CD4-positive, alpha-beta T cell treated with Interleukin-10 for 1 hour (primary cell): ENCODE data around the gene PYGM.

Experiments
- DNase-seq: peaks from one replicate; pipeline ENCODE4 v3.0.0-alpha.2; 2020

Gene PYGM

DNA sequence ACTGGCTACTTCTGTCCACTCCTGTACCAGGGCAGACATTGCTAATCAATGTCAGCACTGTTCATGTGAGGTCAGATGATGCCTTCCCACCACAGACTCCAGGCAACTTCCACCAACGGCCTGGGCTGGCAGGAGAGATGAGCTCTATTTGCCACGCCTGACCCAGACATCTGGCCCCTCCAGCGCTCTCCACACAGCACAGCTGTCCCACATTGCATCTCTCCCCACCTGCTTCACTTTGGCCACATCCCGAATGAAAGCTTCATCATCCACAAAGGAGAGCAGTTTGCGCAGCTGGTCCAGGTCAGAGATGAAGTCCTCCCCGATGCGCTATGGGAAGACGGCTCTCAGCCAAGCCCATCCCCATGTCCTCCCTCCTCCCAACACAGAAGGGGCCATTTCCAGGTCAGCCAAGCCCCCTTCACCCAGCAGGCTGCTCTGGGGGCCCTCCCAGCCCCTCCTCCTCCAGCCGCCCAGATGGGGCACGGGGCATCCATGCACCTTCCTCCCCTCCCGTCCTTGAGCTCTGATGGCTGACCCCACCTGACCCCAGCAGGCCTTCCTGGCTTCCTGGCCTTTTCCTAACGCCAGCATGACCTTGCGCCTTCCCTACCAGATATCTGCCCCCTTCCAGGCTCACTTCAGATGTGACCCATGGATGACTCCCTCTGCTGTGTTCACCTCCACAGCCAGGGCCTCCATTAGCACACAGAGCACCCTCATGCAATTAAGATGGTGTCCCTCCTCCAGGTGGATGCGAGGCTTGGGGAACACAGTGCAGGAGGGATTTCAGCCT, 7.4 kb downstream of the PYGM start:
- DNase-seq: no peak

DNA sequence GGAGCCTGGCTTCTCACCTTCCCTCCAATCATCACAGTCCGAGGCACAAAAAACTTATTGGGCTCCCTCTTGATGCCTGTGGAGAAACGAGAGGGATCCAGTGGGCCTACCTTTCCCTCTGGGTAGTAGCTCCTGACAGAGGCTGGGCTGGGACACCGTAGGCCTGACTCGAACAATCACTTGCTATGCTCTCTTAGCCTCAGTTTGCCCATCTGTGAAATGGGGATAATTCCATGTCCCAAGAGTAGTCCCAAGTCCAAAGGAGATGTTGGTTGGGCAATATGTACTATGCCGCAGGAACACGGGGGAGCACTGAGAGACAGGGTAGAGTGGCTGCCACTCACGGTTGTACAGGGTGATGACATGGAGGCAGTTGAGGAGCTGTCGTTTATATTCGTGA, 8.2 kb downstream of the PYGM start:
- no peak for DNase-seq

DNA sequence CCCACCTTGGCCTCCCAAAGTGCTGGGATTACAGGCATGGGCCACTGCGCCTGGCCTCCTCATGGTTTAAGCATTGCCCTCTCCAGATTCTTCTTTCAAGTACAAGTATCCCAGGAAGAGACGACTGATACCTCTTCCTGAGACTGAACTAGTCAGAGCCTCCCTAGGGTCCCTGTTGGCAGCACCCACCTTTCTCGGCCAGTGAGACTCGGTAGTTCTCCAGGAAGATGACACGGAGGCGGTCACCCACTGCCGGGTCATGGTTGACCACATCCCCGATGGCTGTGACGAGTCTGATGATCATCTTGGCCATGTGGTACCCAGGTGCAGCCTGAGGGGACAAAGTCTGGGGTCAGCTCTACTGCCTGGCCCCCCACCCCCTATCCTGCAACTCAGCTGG, 8.6 kb downstream of the PYGM start:
- no peak for DNase-seq

DNA sequence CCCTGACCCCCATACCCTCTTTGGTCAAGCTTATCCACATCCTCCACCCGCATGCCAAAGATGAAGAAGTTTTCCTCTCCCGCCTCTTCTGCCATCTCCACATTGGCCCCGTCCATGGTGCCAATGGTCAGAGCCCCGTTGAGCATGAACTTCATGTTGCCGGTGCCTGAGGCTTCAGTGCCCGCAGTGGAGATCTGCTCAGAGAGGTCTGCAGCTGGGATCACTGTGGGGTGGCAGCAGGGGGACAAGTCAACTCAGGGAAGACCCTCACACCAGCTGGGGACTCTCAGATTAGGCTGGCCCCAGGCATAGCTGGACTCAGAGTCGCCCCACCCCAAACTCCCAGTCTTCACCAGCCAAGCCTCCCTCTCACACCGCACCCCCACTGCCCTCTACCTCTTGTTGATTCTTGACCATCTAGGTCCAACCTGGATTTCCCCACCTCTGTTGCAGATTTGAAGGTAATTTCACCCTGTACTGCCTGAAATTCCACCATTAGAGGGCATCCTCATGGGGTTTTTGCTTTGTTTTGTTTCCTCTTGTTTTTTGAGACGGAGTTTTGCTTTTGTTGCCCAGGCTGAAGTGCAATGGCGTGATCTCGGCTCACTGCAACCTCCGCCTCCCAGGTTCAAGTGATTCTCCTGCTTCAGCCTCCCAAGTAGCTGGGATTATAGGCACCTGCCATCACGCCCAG, 9.3 kb downstream of the PYGM start:
- no peak for DNase-seq

DNA sequence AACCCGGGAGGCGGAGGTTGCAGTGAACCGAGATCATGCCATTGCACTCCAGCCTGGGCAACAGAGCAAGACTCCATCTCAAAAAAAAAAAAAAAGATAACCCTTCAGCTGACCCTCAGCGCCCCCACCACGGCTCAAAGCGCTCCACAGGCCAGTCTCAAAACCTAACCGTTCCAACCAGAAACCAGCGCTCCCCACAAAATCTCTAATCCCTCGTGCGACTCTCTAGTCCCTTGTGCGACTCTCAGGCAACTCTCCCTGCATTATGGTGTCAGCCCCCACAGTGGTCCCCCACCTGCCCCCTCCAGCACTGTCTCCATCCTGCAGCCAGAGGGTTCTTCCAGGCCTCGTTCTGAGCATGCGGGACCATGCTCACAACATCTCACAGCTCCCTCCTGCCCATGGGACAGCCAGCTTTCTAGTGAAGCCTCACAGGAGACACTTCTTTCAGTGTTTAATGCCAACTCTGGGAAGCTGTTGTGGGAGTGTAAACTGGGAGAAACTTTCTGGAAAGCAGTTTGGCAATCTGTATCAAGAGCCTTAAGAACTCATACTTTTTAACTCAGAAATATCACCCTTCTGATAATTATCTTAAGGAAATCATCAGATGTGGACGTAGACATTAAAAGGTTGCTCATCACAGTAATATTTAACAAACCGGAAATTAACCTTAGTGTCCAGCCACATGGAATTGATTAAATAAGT, 11.7 kb downstream of the PYGM start:
- DNase-seq: no peak

DNA sequence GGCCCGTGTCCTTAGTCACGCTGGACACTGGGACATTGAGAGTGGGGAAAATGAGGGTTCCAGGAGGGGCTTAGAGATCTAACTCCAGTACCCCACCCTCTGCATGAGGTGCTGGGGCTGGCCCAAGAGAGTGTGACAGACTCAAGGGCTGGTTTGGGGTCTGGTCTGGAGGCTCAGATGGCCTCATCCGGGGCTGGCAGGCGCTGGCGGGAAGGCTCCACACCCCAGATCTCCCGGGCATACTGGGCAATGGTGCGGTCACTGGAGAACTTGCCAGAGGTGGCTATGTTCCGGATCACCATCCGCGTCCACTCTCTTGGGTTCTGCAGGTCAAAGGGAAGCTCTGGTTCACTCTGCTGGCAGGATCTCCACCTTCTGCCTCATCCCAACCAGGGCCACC, 13.3 kb downstream of the PYGM start:
- no peak for DNase-seq

DNA sequence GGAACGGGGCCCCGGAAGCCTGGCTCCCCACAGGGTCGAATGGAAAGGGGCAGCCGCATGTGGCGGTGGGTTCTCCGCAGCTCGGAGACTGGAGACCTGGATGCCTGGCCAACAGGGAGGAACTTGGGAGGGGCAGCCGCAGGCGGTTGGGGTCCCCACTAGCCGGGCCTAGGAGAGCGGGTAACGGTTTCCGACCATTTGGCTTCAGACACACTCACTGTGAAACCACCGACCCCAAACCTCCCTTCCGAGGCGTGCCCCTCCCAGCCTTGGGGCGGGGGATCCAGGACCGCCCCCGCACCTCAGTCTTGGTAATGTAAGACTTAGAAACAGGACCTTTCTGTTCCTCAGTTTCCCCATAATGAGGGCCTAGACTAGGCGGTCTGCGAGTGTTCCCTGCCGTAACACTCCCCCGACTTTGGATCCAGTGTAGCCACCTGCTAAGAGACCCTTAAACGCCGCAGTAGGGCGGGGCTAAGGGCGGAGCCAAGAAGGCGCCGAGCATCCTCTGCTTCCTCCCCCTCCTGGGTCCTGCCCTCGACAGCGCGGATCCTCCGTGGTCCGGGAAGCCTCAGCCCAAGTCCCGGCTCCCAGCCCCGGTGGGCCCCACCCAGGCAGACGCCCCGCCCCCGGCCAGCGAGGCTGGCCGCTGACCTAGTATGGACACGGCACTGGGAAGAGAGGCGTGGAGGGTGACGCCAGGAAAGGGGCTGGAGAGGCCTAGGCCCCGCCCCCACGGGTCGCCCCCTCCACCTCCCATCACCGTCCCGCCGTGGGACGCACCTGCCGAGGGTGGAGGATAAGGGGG, 14.0 kb downstream of the PYGM start:
- DNase-seq: peak; percentile 86

DNA sequence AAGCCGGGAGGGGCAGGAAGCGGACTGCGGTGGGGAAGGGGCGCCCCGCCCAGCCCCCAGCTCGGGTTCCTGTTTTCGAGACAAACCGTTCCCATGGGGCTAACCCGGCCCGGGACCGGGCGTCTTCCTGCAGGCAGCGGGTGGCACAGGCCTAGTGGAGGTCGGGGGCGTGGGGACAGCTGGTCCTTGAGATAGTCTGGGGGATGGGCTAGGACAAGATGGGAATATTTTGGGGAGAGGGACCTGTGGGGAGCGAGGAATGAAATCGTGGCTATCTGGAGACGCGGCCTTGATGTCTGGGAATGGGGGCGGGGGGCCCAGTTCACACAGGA, 14.6 kb downstream of the PYGM start:
- peak; percentile 90 for DNase-seq

DNA sequence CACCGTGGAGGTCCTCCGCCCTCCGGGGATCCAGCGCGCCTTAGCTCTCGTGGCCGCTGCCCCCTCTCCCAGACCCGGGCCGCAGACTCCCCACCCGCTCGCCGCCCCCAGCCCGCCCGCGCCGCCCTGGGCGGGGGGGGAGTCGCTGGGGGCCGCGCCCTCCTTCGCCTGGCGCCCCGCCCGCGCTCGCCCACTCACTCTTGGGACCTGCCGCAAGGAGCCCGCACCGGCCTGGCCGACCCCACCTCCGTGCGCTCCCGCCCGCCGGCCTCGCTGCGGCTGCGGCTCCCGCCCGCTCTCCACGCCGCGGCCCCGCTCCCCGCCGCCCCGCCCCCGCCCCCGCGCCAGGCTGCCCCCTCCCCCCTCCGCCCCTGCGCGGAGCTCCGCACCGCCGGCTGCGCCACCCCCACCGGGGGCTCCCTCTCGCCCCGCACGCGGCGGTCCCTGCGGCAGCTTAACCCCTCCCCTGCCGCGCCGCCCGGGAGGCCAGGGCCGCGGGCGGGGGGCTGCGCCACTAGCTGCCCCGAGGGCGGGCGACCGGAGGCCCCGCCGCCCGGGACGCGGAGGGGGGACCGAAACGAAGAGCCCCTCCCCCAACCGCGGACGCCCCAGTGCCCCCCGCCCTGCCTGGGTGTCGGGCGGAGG, 15.1 kb downstream of the PYGM start:
- peak; percentile 57 for DNase-seq

DNA sequence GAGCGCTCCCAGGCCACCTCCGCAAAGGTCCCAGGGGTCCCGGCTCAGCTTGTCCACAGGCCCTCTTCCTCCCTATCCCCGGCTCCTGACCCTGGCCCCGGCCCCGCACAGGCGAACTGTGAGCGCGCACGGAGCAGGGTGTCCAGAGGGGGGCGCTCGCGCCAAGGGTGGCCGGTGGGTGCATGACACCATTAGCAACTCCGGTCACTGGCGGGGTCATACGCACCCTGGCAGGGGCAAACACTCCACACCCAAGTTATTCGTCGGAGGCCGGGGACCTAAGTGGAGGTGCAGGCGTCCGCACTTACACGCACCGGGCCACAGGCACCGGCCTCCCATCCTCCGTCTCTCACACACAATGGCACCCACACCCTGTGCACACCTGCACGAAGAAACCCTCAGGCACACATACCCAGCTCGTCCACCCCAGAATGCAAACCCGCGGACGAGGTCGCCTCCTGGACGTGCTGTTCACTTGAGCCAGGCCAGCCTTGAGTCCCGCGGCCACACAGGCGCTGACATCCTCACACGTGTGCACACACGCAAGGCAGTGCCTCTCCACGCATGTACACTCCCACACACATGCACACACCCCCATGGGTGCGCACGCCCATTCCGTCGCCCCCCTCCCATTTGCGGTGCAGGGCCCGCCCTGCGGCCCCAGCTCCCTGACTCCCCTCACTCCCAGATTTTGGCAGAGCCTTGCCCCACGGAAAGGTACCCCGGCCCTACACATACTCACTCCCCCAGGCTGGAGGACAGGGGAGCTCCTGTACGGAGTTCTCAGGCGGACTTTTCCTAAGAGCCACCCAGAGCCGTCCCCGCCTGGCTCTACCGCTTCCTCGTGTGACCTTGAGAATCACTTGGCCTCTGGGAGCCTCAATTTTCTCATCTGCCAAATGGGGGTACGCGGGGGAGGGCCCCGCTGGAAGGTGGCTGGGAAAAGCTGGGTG, 15.9 kb downstream of the PYGM start, which contains the start of gene RASGRP2:
Gene RASGRP2 (minus strand): TSS at position 552 of the 953 bp plus-strand sequence. CDS start 1,276 bp downstream, outside the sequence.
- DNase-seq: peak; percentile 89

DNA sequence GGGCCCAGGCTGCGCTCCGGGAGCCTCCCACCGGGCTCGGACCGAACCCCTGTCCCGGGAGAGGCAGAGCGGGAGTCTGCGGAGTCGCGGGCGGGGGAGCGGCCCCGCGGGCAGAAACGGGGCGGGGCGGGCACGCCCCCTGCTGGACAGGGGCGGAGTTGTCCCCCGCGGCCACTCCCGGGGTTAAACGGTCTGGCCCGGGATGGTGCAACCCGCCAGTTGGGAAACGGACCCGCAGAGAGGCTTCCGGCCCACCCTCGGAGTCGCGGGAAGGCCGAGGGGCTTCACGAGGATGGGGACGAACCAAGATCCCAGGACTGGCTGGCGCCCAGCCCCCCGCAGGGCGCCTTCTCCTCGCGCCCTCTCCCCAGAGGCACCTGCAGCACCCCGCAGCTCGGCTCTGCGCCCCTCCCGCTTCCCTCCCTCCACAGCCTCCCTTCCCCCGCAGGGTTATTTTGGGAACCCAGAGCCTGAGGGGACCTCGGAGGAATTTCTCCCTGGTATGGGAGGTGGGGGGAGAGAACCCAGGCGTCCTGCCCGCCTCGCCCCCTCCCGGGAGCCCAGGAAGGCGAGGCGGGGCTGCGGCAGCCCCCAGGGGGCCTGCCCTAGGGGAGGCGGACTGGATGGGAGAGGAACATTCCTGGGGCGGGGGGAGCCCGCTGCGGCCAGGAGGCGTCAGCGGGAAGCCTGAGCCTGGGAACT, 16.7 kb downstream of the PYGM start:
- DNase-seq: peak; percentile 78

DNA sequence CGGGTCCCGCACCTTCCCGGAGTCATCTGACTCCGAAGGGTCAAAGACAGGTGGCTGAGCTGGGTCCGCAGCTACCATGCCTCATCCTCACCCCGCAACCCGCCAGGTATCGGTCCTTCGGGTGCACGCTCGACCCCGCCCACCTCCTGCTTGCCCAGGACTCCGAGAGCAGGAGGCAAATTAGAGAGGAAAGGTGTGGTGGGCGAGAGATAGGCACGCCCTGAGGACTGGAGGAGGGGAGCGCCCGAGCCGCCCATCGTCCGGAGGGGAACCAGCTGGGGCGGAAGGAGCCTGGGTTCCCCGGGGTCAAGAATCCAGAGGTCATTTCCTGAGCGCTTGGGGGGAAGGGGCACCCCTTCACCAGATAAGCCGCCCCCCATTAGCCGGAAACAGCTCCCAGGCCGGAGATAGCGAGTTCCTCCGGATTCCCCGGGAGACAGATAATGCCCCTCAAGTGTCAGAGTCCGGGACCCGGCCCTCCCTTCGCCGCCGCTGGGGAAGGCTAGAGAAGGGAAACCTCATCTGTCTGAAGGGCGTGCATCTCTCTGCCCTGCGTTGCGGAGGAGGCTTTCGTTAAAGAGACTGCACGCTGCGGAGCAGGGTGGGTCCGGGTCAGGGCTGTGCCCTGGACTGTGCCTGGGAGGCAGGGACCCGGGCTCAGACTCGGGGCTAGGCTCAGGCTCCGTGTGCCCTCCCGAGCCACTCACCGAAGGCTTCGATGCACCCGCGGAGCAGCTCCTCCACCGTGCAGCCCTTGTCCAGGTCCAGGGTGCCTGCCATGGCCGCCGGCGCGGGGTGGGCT, 17.5 kb downstream of the PYGM start:
- DNase-seq: no peak

DNA sequence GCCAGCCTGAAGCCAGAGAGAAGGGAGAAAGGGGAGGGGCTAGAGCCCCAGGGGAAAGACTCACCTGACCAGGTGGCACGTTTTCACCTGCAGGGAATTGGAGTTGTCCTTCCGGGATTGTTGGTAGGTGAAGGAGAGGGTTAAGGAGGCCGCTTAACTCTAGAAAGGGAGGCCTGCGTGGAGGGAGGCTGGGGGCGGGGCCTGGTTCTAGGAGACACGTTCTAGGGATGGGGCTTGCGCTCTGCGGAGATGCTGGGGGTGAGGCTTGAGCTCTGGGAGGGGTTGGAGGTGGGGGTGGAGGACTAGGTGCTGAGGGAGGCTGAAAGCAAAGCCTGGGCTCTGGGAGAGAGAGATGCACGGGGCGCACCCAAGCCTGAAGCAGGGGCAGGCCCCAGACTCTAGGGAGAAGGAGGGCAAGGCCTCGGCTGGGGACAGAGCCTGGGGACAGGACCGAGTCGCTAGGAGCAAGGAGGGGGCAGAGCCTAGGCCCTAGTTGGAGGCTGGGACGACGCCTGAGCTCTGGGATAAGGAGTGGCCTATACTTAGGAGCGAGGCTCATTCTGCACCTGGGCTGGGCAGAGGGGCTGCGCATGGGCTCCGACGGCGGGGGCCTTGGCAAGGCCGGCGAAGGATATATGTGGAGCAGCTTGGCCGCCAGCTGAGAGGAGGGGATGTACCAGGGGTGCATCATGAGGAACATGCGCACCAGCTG, 18.2 kb downstream of the PYGM start:
- no peak for DNase-seq

DNA sequence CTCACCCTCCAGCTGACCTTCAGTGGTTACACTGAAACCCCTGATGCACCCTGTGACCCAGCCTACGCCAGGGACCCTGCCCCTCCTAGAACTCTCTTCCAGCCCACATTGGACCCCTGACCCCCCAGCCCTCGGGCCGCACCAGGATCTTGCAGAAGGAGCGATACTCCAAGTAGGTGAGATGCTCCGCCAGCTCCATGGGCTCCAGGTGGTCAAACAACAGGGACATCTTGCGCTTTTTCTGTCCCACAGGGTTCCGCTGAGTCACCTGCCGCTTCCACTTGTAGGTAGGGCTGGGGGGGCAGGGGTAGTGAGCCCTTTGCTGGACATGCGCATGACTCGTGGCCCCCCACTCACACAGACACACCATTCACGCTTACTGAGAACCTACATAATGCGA, 19.9 kb downstream of the PYGM start:
- DNase-seq: no peak

DNA sequence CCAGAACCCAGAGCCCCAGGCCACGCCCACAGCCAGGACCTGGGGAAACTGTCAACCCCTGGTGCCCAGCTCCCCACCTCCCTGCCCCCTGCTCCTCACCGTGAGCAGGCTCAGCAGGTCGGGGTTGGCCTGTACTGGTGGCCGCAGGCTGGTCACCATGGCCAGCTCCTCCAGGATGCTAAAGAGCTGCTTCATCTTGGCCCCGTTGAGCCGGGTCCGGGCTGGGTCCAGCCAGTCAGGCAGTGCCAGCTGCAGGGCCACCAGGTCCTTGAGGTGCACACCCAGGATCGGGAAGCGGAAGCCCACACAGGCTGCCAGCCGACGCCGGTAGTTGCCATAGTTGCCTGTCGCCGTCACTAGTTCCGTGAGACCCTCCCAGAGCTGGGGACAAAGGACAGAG, 23.1 kb downstream of the PYGM start:
- no peak for DNase-seq

DNA sequence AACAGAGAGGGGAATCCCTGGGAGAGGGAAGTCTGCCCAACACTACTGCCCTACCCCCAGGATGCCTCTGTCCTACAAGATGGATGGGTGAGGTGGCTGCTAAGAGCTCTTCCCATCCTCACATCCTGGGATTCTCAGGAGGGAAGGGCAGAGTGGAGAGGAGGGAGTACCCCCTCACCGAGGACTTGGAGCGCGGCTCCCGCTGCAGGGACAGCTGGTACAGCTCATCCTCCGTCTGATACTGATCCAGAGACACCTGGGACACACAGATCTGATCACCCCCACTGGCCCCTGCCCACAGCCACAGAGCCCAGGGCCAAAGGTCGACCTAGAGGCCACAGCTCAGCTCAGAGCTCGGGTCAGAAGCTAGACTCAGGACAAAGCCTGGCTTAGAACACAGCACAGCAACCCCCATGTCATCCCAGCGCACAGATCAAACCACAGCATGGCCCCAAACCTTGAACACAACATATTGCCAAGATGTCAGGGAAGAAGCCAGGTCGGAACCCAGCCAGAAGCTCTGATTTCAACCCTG, 24.0 kb downstream of the PYGM start:
- DNase-seq: no peak

DNA sequence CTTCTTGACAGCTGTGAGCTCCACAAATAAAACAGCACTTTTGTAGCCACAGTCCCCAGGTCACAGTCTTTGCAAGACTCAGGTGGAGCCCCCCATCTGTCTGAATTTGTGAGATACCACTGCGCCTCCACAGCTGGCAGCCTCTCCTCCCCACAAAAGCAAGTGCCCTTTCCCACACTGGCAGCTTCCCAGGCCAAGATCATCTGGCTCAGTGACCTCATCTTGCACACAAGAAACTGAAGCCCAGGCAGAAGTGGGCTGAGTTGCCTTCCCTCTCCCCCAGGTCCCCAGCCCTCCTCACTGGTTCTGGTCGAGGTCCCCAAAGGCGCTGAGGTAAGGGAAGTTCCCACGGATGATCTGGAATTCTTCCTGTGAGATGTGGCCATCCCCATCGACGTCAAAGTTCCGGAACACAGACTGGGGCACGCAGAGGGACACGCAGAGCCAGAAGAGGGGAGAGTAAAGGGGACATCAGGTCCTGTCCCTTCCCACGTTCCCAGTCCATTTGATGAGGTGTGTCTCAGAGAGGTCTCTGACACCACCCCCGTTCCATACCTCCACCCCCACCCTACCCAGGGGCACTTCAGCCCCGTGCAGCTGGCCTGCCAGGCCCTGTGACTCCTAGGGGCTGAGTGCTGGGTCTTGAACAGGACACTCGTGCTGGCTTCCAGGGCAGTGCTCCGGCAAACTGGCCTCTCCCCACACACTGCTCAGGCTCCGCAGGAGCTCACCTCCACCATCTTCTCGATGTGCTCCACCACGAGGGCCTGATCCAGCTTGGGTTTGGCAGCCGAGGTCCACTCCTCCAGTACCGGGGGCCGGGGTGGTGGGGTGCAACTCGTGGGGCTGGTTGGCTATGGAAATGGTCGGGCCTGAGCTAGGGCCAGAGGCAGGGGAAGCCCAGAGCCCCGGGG, 24.7 kb downstream of the PYGM start:
- DNase-seq: no peak

DNA sequence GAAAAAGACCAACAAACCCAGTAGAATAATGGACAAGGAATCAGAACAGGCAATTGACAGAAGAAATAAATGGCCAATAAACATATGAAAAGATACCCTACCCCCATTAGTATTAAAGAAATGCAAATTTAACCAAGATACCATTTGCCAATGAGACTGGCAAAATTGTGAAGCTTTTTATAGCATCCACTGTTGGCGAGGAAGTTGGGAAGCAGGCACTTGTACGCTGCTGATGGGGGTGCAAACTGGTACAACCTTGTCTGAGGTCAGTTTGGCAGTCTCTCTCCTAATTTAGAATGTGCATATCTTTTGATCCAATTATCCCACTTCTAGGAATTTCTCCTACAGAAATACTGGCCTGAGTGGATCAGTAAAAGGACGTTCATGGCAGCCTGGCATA, 28.2 kb downstream of the PYGM start:
- no peak for DNase-seq
